ENCODE data around the gene TMEM176B. TPM values are rescaled to one million over a fixed set of nuclear protein-coding genes. Genes with fewer than 3 reads are reported as not detected.

The TMEM176B gene
- total RNA-seq, 2 donors from 2014 or later = 4.5 to 14.5 TPM

- H3K4me1 ChIP-seq (replicated peaks) = no peaks in the 10 kb centered on the region
- no peak overlapping the region for H3K4me3 ChIP-seq
- H3K9me3 ChIP-seq = no peaks in the 10 kb centered on the region
- 87% methylated on average over 4 of the region's 4 CpGs for WGBS
- H3K27ac ChIP-seq = no peak overlapping the region
- no peak for TF ChIP-seq CTCF (IDR thresholded peaks at IDR 0.05)
- TF ChIP-seq POLR2A (IDR thresholded peaks at IDR 0.05) = no peak
- no peak for TF ChIP-seq POLR2AphosphoS5 (IDR thresholded peaks at IDR 0.05)
- H3K36me3 ChIP-seq = no peaks in the 10 kb centered on the region
- DNase-seq (ENCODE audit: low spot score) = no peak
- H3K27me3 ChIP-seq (replicated peaks; ENCODE audit: insufficient read depth) = no peaks in the 10 kb centered on the region
- intact Hi-C loops (cut with DNase I) = no loop called here
Observed at GRCh38 chr7:150769768-150770167, 30.4 kb downstream of the TMEM176B start.

DNA sequence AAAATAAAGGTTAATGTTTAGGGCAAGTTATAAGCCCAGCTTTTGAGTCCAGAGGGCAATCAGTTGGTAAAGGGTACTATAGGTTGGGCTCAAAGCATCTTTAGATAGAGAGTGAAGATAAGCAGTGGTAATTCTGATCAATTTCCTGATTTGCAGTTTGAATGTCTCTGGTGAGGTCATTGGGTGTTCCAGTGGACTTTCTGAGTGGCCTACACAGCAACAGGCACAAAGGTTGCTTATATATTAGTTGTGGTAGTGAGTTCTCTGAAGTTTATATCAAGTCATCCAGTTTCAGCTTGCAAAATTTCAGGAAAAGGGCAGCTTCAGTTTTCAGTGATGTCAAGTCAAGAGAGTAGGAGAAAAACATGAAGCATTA lies 33.8 kb downstream of the TMEM176B start:
- no peaks in the 10 kb centered on the region for H3K36me3 ChIP-seq
- H3K4me3 ChIP-seq = no peak overlapping the region
- H3K4me1 ChIP-seq (replicated peaks) = no peaks in the 10 kb centered on the region
- intact Hi-C loops (cut with DNase I) = no loop called here
- H3K27me3 ChIP-seq (replicated peaks; ENCODE audit: insufficient read depth) = no peaks in the 10 kb centered on the region
- no peaks in the 10 kb centered on the region for H3K9me3 ChIP-seq
- no peak for DNase-seq (ENCODE audit: low spot score)
- no peak for TF ChIP-seq CTCF (IDR thresholded peaks at IDR 0.05)
- no peak for TF ChIP-seq POLR2A (IDR thresholded peaks at IDR 0.05)
- TF ChIP-seq POLR2AphosphoS5 (IDR thresholded peaks at IDR 0.05) = no peak
- H3K27ac ChIP-seq = no peak overlapping the region

- WGBS = 85% methylated on average over 1 of the region's 1 CpG
- Histone ChIP-seq H3K27ac (no peak overlapping the region), H3K9me3 (no peaks in the 10 kb centered on the region), H3K4me3 (no peak overlapping the region), H3K36me3 (no peaks in the 10 kb centered on the region), H3K4me1 (replicated peaks) (no peaks in the 10 kb centered on the region), H3K27me3 (replicated peaks; ENCODE audit: insufficient read depth) (no peaks in the 10 kb centered on the region)
- DNase-seq (ENCODE audit: low spot score) = no peak
- intact Hi-C loops (cut with DNase I) = no loop called here
- TF ChIP-seq CTCF (IDR thresholded peaks at IDR 0.05) (no peak), POLR2AphosphoS5 (IDR thresholded peaks at IDR 0.05) (no peak), POLR2A (IDR thresholded peaks at IDR 0.05) (no peak)
Observed at GRCh38 chr7:150759479-150759878, 40.7 kb downstream of the TMEM176B start.

GRCh38 chr7:150756858-150757257 lies 43.3 kb downstream of the TMEM176B start:
- Histone ChIP-seq H3K27ac (no peak overlapping the region), H3K4me1 (replicated peaks) (no peaks in the 10 kb centered on the region), H3K4me3 (no peak overlapping the region), H3K27me3 (replicated peaks; ENCODE audit: insufficient read depth) (no peaks in the 10 kb centered on the region), H3K9me3 (no peaks in the 10 kb centered on the region), H3K36me3 (no peaks in the 10 kb centered on the region)
- intact Hi-C loops (cut with DNase I) = loop anchor here (2.0 kb wide), 1 partner anchor 308 kb away; no protein-coding TSS in a partner anchor
- no peak for DNase-seq (ENCODE audit: low spot score)
- no peak for TF ChIP-seq POLR2AphosphoS5 (IDR thresholded peaks at IDR 0.05)
- no peak for TF ChIP-seq POLR2A (IDR thresholded peaks at IDR 0.05)
- TF ChIP-seq CTCF (IDR thresholded peaks at IDR 0.05) = peak in 2 of 4 experiments; percentile 57 to 58
- 60% methylated on average over 1 of the region's 1 CpG for WGBS

- Histone ChIP-seq H3K36me3 (no peaks in the 10 kb centered on the region), H3K27ac (no peak overlapping the region), H3K27me3 (replicated peaks; ENCODE audit: insufficient read depth) (no peaks in the 10 kb centered on the region), H3K4me3 (no peak overlapping the region), H3K4me1 (replicated peaks) (no peaks in the 10 kb centered on the region), H3K9me3 (no peaks in the 10 kb centered on the region)
- no peak for TF ChIP-seq POLR2AphosphoS5 (IDR thresholded peaks at IDR 0.05)
- no peak for TF ChIP-seq POLR2A (IDR thresholded peaks at IDR 0.05)
- no peak for TF ChIP-seq CTCF (IDR thresholded peaks at IDR 0.05)
- 52% methylated on average over 3 of the region's 3 CpGs for whole genome bisulfite sequencing
- intact Hi-C loops (cut with DNase I) = loop anchor here (2.0 kb wide), 1 partner anchor 307 kb away; no protein-coding TSS in a partner anchor
- no peak for DNase-seq (ENCODE audit: low spot score)
Observed at GRCh38 chr7:150756166-150756565, 44.0 kb downstream of the TMEM176B start.
